Dermis blood vessel endothelial cell (primary cell): Measurements from ENCODE around the gene CSRNP3. TPM values are rescaled to one million over a fixed set of nuclear protein-coding genes. Genes with fewer than 3 reads are reported as not detected.
A peak's percentile ranks its signal among the peaks of the same experiment; 100 is the strongest.

ENCODE experiments used
- DNase-seq: peaks from one replicate; pipeline ENCODE4 v3.0.0; 2010
- total RNA-seq: library from RNA; depleted of rRNA; stranded (reverse); fragments of >200 nt; gene quantifications from 2 replicates; pipeline ENCODE4 v1.2.3, GENCODE V29; 2014

Gene CSRNP3
- total RNA-seq, 1 donor from 2014 or later = 0.51 TPM

DNA sequence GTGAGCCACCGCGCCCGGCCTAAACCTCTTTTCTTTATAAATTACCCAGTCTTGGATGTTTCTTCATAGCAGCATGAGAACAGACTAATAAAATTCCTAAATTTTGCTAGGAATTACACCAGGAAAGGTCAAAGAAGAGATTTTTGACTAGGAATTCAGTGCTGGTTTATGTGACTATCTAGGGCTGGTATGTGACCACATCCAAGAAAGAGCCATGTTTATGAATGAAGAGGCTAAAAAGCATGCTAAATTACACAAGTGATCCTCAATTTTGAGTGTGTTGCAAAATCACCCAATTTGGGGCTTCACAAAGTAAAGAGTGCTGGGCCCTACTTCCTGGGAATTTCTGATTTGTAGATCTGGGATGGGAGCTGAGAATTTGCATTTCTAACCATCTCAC, 123.6 kb downstream of the CSRNP3 start:
- no peak for DNase-seq

DNA sequence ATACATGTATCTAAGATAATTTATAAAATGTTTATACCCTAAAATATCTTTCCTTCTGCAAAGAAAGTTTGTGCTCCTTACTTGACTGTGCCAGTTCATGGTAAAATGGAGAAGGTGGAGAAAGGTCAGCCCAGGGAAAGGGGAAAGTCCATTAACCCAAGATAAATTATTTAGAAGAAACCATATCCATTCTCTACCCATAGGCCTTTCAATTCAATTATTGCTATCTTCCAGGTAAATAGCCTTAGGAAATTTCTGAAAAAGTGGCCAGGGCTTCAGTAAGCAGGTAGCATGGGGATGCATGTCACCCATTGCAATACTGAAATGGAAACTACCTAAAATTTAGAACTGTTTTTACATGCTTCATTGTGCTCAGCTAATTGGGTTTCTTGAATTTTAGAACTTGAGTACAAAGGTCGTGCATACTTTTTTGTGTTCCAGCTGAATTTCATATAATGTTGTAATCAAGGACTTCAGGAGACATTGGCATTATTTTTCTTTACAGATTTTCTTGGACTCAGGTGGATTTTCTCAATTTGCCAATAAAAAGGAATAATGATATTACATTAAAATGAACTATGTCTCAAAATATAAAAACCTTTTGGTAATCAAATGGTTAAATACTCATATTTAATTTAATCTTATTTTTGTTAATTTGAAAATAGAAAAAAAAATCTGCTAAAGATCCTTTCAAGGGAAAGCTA, 124.9 kb downstream of the CSRNP3 start:
- no peak for DNase-seq

DNA sequence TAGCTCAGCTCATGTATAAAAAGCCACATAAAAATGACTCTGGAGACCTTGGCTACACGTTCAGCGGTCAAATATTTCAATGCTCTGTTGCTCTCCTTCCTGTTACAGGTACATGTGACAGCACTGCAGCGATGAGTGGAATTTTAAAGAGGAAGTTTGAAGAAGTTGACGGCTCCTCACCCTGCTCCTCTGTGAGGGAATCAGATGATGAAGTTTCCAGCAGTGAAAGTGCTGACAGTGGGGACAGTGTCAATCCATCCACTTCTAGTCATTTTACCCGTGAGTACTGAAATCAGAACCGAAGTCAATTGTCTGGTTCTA, 125.4 kb downstream of the CSRNP3 start:
- no peak for DNase-seq

DNA sequence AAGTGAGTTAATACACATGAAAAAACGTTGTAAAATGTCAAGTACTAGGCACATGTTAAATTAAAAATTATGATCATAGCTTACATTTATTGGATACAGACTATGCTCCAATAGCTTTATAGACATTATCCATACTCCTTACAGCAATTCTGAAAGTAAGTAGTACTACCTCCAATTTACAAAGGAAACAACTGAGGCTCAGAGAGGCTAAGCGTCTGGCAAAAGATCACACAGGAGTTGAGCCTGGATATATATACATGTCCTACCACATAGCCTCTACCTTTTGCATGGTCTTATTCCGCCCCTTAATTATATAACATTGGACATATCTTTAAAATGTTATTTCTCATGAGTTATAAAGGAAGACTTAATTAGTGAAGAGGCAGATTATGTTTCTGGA, 127.3 kb downstream of the CSRNP3 start:
- DNase-seq = no peak

DNA sequence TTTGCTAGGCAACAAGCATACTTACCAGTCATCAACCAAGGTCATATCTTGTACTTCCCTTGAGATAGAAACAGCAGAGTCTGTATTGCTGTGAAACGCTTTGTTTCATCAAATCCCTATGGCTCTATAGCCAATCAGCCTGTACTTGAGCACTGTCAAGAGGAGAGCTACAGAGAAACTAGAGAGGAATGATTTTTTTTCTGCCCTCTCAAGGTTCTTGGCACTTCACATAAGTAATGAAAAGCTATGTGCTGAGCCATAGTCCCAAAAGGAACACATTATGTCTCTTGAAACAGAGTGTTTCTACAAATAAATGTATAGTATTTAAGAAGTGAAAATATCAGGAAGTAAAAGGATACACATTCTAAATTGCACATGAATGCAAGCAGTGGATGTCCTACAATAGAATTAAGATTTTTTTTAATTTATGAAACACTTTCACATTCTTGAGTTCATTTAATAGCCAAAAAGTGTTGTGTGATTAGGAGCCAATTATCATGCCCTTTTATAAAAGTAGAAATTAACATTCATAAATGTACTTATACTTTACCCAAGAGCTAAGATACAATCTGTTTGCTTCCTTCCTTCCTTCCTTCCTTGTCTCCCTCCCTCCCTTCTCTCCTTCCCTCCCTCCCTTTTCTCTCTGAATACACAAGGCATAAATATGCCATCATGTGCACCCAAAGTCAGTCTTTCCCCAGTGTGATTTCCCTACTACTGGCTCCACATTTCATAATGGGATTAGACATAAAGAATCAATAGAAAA, 131.8 kb downstream of the CSRNP3 start:
- DNase-seq = no peak

DNA sequence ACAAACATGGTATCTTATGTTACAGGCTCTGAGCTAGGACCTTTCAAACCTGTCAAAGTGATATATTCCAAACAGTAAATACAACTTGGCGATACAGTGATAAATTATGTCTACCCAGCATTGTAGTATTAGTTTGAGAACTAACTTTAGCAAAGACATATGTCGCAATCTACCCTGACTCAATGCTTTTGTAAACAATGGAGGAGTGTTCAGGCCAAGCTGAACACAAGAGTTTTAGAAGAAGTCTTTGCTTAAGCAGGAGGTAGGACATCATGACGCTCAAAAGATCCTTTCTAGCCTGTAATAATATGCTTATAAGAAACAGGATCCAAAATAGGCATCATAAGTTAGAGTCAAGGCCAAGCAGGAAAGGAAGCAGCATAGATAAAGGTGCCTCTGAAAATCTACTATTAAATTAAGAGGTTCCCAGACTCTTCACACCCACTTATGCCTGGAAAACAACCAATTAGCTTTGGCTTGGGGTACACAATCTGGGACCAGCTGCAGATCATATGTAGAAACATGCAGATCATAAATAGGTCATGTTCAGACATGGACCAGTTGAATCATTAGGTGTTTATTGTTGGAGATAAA, 132.5 kb downstream of the CSRNP3 start:
- DNase-seq = no peak

DNA sequence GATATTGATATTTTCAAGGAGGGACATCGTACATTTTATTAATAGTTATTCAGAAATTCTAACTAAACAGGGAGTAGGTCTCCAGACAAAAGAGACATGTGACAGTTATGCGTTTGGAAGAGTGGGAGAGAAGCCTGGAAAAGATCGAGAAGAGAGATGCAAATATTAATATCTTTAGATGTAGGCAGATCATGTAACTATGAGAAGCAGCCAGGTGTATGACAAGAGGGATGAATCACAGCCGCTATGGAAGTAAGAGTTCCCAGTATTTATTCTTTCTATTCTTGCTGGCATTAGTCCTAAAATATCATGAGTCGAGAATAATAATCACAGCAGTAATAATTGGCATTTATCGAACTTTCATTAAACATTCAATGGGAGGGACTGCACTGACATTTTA, 140.2 kb downstream of the CSRNP3 start:
- DNase-seq = no peak

DNA sequence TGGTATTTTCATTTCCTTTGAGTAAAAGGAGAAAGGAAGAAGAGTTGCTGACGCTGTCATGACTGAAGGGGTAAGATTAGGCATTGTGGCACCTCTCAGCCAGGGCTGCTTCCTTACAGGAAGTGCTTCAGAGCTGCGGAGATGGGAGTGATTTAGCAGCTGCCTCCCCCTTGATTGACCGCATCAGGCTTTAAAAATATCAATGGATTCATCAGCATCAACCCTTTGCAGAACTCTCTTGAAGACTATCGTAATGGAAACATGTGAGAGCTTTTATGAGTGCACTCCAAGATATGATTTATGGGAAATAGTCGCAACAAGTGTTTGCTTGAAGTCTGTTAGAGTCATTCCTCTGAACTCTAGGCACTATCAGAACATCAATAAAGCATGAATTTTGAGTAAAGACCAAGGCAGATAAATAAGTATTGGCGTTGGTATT, 141.1 kb downstream of the CSRNP3 start:
- DNase-seq = no peak

DNA sequence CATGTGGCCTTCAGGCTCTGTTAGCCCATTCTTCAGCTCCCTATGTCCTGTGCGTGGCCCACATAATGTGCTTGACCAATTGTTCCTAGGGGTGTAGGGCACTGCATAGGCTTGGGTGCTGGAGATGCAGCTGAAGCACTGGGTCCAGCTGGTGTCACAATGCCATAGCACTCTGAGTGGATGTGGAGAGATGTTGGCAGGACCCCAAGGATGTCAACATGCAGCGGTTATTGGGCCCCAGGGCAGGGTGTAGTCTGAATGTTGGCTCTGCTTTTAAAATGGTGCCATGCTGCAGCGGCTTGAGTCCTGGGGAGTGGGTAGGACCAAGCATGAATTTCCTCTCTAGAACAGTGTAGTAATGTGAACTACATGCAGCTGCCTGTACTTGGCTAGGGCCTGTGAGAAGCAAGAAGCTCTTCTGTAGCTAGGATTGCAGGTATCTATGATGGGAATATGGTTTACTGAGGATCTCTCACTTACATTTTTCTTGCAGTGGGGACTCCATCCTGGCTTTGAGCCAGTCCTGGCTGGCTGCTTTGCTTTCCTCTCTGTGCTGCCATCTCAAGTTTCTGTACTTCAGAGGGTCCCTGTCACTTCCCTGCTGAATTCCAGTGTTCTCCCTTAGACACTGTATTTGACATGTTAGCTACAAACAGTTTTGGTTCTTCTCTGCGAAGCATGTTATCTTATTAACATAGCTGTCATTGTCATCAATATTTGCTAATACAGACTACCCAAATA, 148.4 kb downstream of the CSRNP3 start:
- DNase-seq = no peak

DNA sequence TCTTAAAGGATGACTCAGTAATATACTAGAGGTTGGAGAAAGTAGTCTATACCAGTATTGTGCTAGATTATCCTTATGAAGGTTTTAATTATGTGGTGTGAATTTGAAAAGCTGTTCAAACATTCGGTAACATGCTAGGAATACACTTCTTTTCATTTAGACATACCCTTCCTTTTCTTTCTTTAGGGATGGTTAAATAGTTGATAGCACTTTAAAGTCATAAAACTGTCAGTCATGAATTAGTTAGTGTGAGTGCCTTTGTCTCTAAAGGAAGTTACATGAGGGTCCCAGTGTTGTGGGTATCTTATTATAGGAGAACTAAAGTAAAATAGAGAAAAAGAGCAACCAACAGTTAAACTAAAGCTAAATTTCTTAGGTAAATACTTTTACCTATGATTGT, 149.3 kb downstream of the CSRNP3 start:
- DNase-seq = no peak

DNA sequence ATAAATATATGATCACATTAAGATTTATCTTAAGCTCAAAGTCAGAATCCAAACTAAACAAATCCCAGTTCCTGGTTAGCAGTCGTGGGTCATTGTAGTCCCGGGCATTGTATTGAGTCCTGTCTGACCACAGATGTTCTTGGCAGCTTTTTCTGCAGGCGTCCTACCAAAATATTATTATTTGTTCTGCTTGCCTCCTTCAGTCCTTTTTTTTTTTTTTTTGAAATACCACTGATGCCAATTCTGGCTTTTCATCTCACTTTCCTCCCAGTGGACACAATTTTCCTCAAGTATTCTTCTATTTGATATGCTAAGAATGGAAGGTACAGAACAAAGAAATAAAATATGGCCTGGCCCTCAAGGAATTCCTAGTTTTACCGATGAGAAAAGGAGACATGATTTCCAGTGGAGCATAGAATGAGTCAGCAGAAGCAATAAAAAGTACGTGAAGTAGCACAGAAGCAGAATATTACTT, 151.6 kb downstream of the CSRNP3 start:
- DNase-seq = peak; percentile 48

DNA sequence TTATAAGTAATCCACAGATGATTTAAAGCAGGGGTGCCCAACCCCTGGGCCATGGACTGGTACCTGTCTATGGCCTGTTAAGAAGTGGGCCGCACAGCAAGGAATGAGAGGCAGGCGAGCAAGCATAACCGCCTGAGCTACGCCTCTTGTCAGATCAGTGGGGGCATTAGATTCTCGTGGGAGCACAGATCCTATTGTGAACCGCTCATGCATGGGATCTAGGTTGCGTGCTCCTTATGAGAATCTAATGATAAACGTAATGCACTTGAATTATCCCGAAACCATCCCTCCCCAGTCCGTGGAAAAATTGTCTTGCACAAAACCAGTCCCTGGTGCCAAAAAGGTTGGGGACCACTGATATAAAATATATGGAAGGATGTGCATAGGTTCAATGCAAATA, 153.7 kb downstream of the CSRNP3 start:
- DNase-seq = no peak

DNA sequence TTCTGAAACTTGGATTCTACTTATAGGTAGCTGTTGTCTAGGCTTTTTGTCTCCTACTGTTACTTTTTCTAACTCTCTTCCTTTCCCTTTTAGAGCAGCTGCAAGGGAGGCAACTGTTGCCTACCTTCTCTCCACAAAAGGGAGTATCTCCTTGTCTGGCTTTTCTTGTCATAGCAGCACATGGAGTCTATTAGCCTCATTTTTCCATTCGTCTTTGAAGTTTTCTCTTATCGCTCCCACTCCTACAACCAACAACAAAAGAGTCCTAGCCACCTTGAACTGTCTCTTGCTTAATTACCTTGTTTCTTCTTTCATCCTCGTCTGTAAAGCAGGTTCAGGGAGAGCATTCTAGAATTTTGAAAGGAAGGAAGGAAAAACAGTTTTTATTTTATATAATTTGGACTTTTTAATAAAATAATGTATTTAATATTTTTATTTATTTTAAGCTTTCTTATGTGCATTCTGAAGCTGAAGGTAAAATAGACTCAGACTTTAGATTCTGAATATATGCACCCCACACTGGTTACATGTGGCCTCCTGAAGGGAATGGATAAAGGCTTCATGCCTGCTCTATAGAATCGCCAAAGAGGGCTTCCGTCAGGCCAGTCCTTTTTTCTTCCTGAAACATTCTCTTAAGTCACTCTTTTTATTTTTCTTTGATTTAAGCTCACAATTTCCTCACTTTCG, 154.4 kb downstream of the CSRNP3 start:
- no peak for DNase-seq

DNA sequence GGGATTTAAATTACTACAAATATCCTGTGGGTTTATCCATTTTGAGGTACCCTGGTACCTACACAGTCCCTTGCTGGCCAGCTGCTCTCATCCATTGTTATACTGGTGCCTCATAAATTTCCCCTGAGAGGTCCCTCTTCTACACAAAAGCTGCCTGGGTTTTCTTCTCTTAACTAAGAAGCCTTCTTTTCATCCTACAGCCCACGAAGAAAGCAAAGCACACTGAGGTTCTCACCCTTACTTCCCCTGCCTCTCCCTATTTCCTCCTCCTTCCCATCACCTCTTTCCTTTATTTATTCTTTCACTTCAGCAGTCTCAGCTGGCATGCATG, 154.9 kb downstream of the CSRNP3 start:
- no peak for DNase-seq

DNA sequence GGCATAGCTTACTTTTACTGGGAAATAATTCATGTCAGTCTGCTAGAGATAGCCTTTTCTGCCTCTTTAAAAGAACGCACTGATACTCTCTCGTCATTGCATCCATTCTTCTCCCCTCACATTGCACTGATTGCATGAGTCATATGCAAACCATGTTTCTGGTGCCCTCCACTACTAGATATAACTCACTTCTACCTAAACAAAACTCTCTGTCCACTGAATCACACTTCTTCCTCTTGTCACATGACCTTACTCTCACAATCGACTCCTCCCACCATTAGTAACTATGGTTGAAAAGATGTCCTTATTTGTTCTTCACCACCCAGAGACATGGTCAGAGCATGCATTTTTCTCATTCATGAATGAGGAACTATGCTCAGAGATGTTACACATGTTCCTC, 158.0 kb downstream of the CSRNP3 start:
- DNase-seq = no peak

DNA sequence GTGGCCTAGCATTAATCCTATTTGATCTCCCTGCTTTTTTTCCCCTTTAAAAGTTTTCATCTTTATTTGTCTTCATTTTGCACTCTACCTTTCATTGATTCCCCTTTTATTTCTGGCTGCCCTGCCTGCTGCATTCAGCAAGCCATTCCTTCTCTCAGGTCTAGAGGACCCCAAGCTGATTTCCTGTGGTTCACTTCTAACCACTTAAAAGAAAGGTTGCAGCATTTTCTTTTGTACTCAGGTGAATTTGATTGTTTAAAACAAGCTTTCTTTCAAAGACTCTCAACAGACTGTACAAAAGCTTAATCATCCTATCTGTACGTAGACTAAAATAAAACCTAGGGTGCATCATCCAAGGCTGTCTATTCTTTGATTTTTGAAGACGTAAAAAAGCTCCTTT, 160.3 kb downstream of the CSRNP3 start:
- DNase-seq = no peak

DNA sequence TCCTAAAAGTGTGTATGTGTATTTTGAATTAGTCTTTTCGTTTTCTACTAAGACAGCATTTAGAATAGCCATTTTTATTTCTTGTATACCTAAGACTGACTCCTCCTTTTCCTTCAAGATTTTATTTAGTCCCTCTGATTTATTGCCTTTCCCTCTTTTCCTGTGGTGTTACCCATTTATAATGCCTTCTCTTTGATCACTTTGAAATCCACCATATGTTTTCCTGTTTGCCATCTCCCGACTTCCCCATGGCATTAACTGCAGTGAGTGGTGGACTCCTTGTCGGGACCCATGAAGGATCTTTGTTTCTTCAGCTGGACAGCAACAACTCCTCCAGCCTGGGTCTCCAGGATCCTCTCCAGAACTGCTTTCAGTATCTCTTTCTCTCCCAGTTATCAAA, 160.7 kb downstream of the CSRNP3 start:
- no peak for DNase-seq

DNA sequence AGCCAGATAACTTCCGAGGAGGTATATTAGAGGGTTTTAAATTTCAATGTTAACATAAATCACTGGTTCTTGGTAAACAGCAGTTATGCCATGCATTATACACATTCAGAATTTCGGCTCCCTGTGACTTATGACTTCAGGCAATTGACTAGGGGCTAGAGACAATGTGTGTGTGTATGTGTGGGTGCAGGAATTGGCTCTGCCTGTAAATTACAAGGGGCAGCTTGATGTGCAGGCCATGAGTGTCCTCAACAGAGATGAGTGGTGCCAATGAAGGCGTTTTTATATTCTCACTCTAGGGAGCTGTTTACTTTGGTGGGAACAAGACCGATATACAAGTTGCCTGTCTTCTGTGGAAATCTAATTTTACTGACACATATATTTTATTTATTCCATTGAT, 161.6 kb downstream of the CSRNP3 start:
- no peak for DNase-seq

DNA sequence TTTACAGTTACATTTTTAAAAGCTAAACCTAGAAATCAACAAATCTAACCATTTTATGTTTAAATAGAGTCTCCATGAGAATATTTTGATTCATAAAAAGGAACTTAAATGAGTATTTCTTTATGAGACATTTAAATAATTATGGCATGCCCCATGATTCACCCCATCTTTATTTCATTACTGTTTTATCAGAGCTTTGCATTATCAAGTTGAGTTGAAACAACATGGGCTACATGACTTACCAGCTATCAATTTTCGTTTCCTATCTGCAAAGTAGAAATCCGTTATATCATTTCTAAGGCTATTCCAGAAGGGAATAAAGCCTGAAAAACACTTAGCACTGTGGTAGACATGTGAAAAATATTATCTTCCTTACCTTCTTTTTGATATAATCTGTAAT, 163.1 kb downstream of the CSRNP3 start:
- DNase-seq = no peak

DNA sequence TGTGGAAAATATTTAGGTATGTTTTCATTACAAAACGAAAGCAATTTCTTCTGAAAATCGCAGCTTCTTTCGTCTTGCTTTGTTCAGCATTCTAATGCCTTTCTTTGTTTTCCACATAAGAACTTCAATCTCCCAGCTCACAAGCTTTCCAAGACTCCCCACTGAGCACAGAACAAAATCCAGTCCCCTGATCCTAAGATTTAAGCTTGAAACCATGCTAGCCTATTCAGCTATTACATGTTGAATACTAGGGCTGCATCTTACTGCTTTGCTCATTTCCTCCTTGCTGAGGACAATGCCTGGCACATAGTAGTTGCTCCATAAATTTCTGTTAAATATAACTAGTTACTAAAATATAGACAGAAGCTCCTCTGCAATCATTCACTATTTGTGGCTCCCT, 163.9 kb downstream of the CSRNP3 start:
- no peak for DNase-seq

DNA sequence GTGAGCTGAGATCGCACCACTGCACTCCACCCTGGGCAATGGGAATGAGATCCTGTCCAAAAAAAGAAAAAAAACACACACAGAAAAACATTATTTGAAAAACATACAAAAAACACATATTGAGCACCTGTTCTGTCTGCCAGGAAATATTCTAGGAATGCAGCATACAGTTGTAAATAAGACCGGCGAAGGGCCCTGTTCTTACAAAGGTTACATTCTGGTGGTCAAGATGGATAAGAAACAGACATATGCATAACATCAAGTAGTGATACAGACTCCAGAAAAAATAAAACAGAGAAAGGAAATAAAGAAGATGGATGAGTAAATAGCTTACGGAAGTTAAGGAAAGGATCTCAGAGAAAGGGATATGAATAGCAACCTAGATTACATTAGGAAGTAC, 164.8 kb downstream of the CSRNP3 start:
- DNase-seq = no peak

DNA sequence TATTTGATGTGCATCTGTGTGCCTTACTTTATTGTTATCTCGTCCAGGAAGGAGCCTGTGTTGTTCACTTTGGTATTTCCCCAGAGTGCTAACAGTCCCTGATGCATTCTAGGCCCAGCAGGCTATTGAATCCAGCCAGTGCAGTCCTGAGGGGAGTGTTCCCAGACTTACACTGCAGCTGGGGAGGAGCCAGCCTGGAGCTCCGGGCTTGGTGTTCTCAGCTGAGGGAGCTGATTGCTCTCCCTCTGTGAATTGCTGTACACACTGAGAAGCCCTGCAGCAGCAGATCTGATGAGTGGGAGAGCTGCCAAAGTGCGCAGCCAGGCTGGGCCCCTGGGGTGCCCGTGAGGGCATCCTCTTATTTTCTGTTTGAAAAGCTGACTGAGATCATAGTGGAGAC, 165.4 kb downstream of the CSRNP3 start:
- DNase-seq = no peak

DNA sequence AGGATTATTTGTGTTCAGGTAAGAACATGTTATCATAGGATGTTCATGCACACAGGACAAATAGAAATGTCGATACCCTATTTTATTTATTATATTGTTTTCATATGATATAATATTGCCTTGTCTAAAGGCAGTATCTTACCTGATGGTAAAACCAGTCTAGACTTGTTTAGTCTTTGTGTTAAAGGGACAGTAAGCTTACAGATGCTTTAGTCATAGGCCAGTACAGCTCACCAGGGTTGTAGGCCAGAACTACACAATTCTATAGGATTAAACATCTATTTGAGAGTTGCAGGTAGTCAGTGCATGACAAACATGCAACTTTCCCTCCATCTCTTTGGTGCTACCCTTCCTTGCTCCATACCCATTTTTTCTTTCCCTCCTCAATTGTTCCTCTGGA, 166.0 kb downstream of the CSRNP3 start:
- no peak for DNase-seq
